AG08396 (cell line): ENCODE results near the gene IGFALS.

Experiments
- DNase-seq: peaks from one replicate; pipeline ENCODE4 v3.0.0; 2012; ENCODE audit warnings: low spot score, mixed read lengths

The IGFALS gene

GRCh38 chr16:1743376-1744337 is 49.8 kb downstream of the IGFALS start:
- no peak for DNase-seq

GRCh38 chr16:1741553-1742165 is 51.8 kb downstream of the IGFALS start:
- no peak for DNase-seq

- DNase-seq, result no peak
Measured at GRCh38 chr16:1740781-1741490, 52.6 kb downstream of the IGFALS start.
